HEK293T (cell line): ENCODE results near the gene PODNL1.
"Not testable (repeated sequence)": the region's sequence is repeated elsewhere in the genome, so short reads cannot be mapped to it uniquely, and the experiment has no call there.

Experiments
- CTCF ChIA-PET: fragments of 350-600 bp; formaldehyde crosslinking; extraction: SDS; loops from one replicate; lab custom pipeline; 2021; ENCODE audit warnings: antibody characterized with exemption, inconsistent platforms; lab: Yijun Ruan, JAX
- POLR2A ChIA-PET: fragments of 350-600 bp; formaldehyde crosslinking; extraction: SDS; loops from one replicate; lab custom pipeline; 2020; ENCODE audit warnings: antibody characterized with exemption, inconsistent platforms; lab: Yijun Ruan, JAX
- DNase-seq: peaks from one replicate; pipeline ENCODE4 v3.0.0; 2012; ENCODE audit warnings: mixed read lengths; ENCODE audit errors: extremely low spot score
- ARNT ChIP-seq: fragments of 450-650 bp; IDR thresholded peaks from 2 replicates; pipeline ENCODE4 v1.6.1; 2017; ENCODE audit warnings: mild to moderate bottlenecking
- BHLHE40 ChIP-seq: fragments of 450-650 bp; IDR thresholded peaks from 2 replicates; pipeline ENCODE4 v1.6.1; 2016; ENCODE audit warnings: mild to moderate bottlenecking, moderate library complexity, borderline replicate concordance
- CTBP1 ChIP-seq: fragments of 450-650 bp; IDR thresholded peaks from 2 replicates; pipeline ENCODE4 v1.6.1; 2016; ENCODE audit warnings: borderline replicate concordance
- ELF4 ChIP-seq: fragments of 450-650 bp; IDR thresholded peaks from 2 replicates; pipeline ENCODE4 v1.6.1; 2017; ENCODE audit warnings: antibody characterized with exemption
- FOXA1 ChIP-seq: fragments of 450-650 bp; IDR thresholded peaks from 2 replicates; pipeline ENCODE4 v1.6.1; 2016; ENCODE audit warnings: mild to moderate bottlenecking
- FOXK2 ChIP-seq: fragments of 450-650 bp; IDR thresholded peaks from 2 replicates; pipeline ENCODE4 v1.6.1; 2016; ENCODE audit warnings: mild to moderate bottlenecking
- FOXM1 ChIP-seq: fragments of 450-650 bp; IDR thresholded peaks from 2 replicates; pipeline ENCODE4 v1.6.1; 2017; ENCODE audit warnings: mild to moderate bottlenecking, borderline replicate concordance
- HDGF ChIP-seq: fragments of 450-650 bp; IDR thresholded peaks from 2 replicates; pipeline ENCODE4 v1.6.1; 2017; ENCODE audit warnings: antibody characterized with exemption, borderline replicate concordance
- L3MBTL2 ChIP-seq: fragments of 450-650 bp; conservative IDR thresholded peaks from 2 replicates; pipeline ENCODE4 v1.6.1; 2016; ENCODE audit warnings: mild to moderate bottlenecking
- LEF1 ChIP-seq: fragments of 450-650 bp; IDR thresholded peaks from 2 replicates; pipeline ENCODE4 v1.6.1; 2017; ENCODE audit warnings: mild to moderate bottlenecking, borderline replicate concordance
- NFRKB ChIP-seq: fragments of 450-650 bp; IDR thresholded peaks from 2 replicates; pipeline ENCODE4 v1.6.1; 2016; ENCODE audit warnings: mild to moderate bottlenecking, moderate library complexity
- PKNOX1 ChIP-seq: fragments of 450-650 bp; IDR thresholded peaks from 2 replicates; pipeline ENCODE4 v1.6.1; 2016
- SP1 ChIP-seq: fragments of 450-650 bp; IDR thresholded peaks from 2 replicates; pipeline ENCODE4 v1.6.1; 2017
- SUZ12 ChIP-seq: fragments of 450-650 bp; IDR thresholded peaks from 2 replicates; pipeline ENCODE4 v1.6.1; 2016; ENCODE audit warnings: mild to moderate bottlenecking
- TARDBP ChIP-seq: fragments of 450-650 bp; IDR thresholded peaks from 2 replicates; pipeline ENCODE4 v1.6.1; 2016
- ZNF384 ChIP-seq: fragments of 450-650 bp; IDR thresholded peaks from 2 replicates; pipeline ENCODE4 v1.6.1; 2016

PODNL1 gene

GRCh38 chr19:13978351-13979243, 40.4 kb upstream of the PODNL1 start:
- DNase-seq, result no peak
- POLR2A ChIA-PET, result interaction anchor here (0.7 kb wide), 1 partner anchor 26 kb away, joined by 3 read pairs; no protein-coding TSS in a partner anchor
- TF ChIP-seq L3MBTL2, result no peak
- no peak for TF ChIP-seq SUZ12
- TF ChIP-seq NFRKB, result no peak
- no peak for TF ChIP-seq FOXM1
- TF ChIP-seq CTBP1, result no peak
- TF ChIP-seq FOXK2, result no peak
- TF ChIP-seq BHLHE40, result no peak
- TF ChIP-seq ELF4, result no peak
- CTCF ChIA-PET, result no interaction called here

- ChIA-PET POLR2A (interaction anchor here (0.7 kb wide), 1 partner anchor 27 kb away, joined by 3 read pairs; no protein-coding TSS in a partner anchor), CTCF (no interaction called here)
- no peak for TF ChIP-seq TARDBP
- no peak for TF ChIP-seq NFRKB
- TF ChIP-seq ZNF384, result no peak
- no peak for TF ChIP-seq SUZ12
- TF ChIP-seq FOXM1, result no peak
- no peak for TF ChIP-seq L3MBTL2
- no peak for TF ChIP-seq SP1
- no peak for DNase-seq
These were observed 39.6 kb upstream of the PODNL1 start for GRCh38 chr19:13977803-13978202.

GRCh38 chr19:13976446-13976845, 38.2 kb upstream of the PODNL1 start:
- CTCF ChIA-PET, result no interaction called here
- POLR2A ChIA-PET, result no interaction called here
- TF ChIP-seq FOXA1 (no peak), PKNOX1 (no peak), SUZ12 (no peak), FOXM1 (no peak), SP1 (no peak), HDGF (no peak), ARNT (no peak), L3MBTL2 (no peak), LEF1 (no peak), TARDBP (no peak), ELF4 (no peak), FOXK2 (no peak)
- no peak for DNase-seq

- ChIA-PET POLR2A (no interaction called here), CTCF (no interaction called here)
- DNase-seq, result no peak
- no peak for TF ChIP-seq ZNF384
- no peak for TF ChIP-seq FOXM1
- TF ChIP-seq SUZ12, result no peak
- no peak for TF ChIP-seq ELF4
- TF ChIP-seq BHLHE40, result no peak
These were observed 37.7 kb upstream of the PODNL1 start for GRCh38 chr19:13975870-13976269.

GRCh38 chr19:13974073-13974472, 35.9 kb upstream of the PODNL1 start:
- TF ChIP-seq CTBP1 (no peak), ZNF384 (no peak), FOXM1 (no peak), L3MBTL2 (no peak), HDGF (no peak), LEF1 (no peak), ARNT (no peak), SP1 (no peak)
- POLR2A ChIA-PET, result no interaction called here
- CTCF ChIA-PET, result no interaction called here

GRCh38 chr19:13973479-13973878, 35.3 kb upstream of the PODNL1 start:
- DNase-seq, POLR2A ChIA-PET, CTCF ChIA-PET: not testable (repeated sequence)

More at GRCh38 chr19:13974073-13974472, 35.9 kb upstream of the PODNL1 start:
- peak; percentile 53 for DNase-seq

- CTCF ChIA-PET, result no interaction called here
- POLR2A ChIA-PET, result no interaction called here
- TF ChIP-seq ARNT (no peak), FOXA1 (no peak), BHLHE40 (no peak), TARDBP (no peak), CTBP1 (no peak), PKNOX1 (no peak), L3MBTL2 (no peak), NFRKB (no peak)
- no peak for DNase-seq
These were observed 34.3 kb upstream of the PODNL1 start for GRCh38 chr19:13972368-13973155.

- CTCF ChIA-PET, POLR2A ChIA-PET, DNase-seq: not testable (repeated sequence)
These were observed 33.7 kb upstream of the PODNL1 start for GRCh38 chr19:13971868-13972267.
